ENCODE measurements around the gene WSCD2. TPM values are rescaled to one million over a fixed set of nuclear protein-coding genes. Genes with fewer than 3 reads are reported as not detected.

The WSCD2 gene
- total RNA-seq, 3 donors from 2014 or later: 0.53 to 2.0 (median 0.72) TPM

- Histone ChIP-seq H3K9me3 (no peaks in the 10 kb centered on the region), H3K4me3 (no peak overlapping the region), H3K4me1 (ENCODE audit: low read depth) (no peaks in the 10 kb centered on the region), H3K36me3 (ENCODE audit: low read depth) (no peaks in the 10 kb centered on the region)
- no peak for ATAC-seq
- no peak for DNase-seq
- no peak for TF ChIP-seq CTCF (IDR thresholded peaks at IDR 0.05)
- intact Hi-C loops (cut with DNase I, micrococcal nuclease): no loop called here
These were observed 15.0 kb downstream of the WSCD2 start for GRCh38 chr12:108144080-108144479.

- intact Hi-C loops (cut with DNase I, micrococcal nuclease): no loop called here
- ATAC-seq (no peak), DNase-seq (no peak)
- H3K9me3 ChIP-seq: no peaks in the 10 kb centered on the region
- H3K36me3 ChIP-seq (ENCODE audit: low read depth): no peaks in the 10 kb centered on the region
- no peak for TF ChIP-seq CTCF (IDR thresholded peaks at IDR 0.05)
- no peak overlapping the region for H3K4me3 ChIP-seq
- H3K4me1 ChIP-seq (ENCODE audit: low read depth): no peaks in the 10 kb centered on the region
These were observed 15.9 kb downstream of the WSCD2 start for GRCh38 chr12:108145011-108145410.

- no peak for TF ChIP-seq CTCF (IDR thresholded peaks at IDR 0.05)
- DNase-seq (no peak), ATAC-seq (no peak)
- Histone ChIP-seq H3K9me3 (no peaks in the 10 kb centered on the region), H3K36me3 (ENCODE audit: low read depth) (no peaks in the 10 kb centered on the region), H3K4me1 (ENCODE audit: low read depth) (no peaks in the 10 kb centered on the region), H3K4me3 (no peak overlapping the region)
- intact Hi-C loops (cut with DNase I, micrococcal nuclease): no loop called here
These were observed 17.2 kb downstream of the WSCD2 start for GRCh38 chr12:108146035-108146893.

- Histone ChIP-seq H3K9me3 (no peaks in the 10 kb centered on the region), H3K4me1 (ENCODE audit: low read depth) (no peaks in the 10 kb centered on the region), H3K36me3 (ENCODE audit: low read depth) (no peaks in the 10 kb centered on the region), H3K4me3 (no peak overlapping the region)
- intact Hi-C loops (cut with DNase I, micrococcal nuclease): no loop called here
- ATAC-seq: no peak
- TF ChIP-seq CTCF (IDR thresholded peaks at IDR 0.05): no peak
- no peak for DNase-seq
These were observed 18.2 kb downstream of the WSCD2 start for GRCh38 chr12:108147279-108147678.

GRCh38 chr12:108148521-108149074, 19.5 kb downstream of the WSCD2 start:
- ATAC-seq (no peak), DNase-seq (no peak)
- intact Hi-C loops (cut with DNase I, micrococcal nuclease): no loop called here
- Histone ChIP-seq H3K4me3 (no peak overlapping the region), H3K9me3 (no peaks in the 10 kb centered on the region), H3K4me1 (ENCODE audit: low read depth) (no peaks in the 10 kb centered on the region), H3K36me3 (ENCODE audit: low read depth) (no peaks in the 10 kb centered on the region)
- TF ChIP-seq CTCF (IDR thresholded peaks at IDR 0.05): no peak

Measured in mucosa of descending colon (tissue), 3 donors.